ENCODE results near the gene SGMS1. TPM values are rescaled to one million over a fixed set of nuclear protein-coding genes. Genes with fewer than 3 reads are reported as not detected.
"Not testable (repeated sequence)": the region's sequence is repeated elsewhere in the genome, so short reads cannot be mapped to it uniquely, and the experiment has no call there.

The SGMS1 gene
- total RNA-seq, 2 donors from 2014 or later = 45.3 to 51.3 TPM

- DNase-seq = no peak
- H3K36me3 Mint-ChIP-seq (ENCODE audit: low read depth) = no peaks in the 10 kb centered on the region
- no peak overlapping the region for H3K27ac Mint-ChIP-seq
- no peaks in the 10 kb centered on the region for H3K9me3 ChIP-seq (ENCODE audit: control insufficient read depth, low read length, poor library complexity, severe bottlenecking)
- no peak overlapping the region for H3K4me3 Mint-ChIP-seq
- H3K4me1 Mint-ChIP-seq = peaks cover 14% of the 10 kb centered on the region
- no peaks in the 10 kb centered on the region for H3K27me3 Mint-ChIP-seq
- ATAC-seq = no peak
Measured at GRCh38 chr10:50439806-50440205, 183.9 kb downstream of the SGMS1 start.

GRCh38 chr10:50439187-50439586 lies 184.6 kb downstream of the SGMS1 start:
- H3K4me3 Mint-ChIP-seq = no peak overlapping the region
- peaks cover 2% of the 10 kb centered on the region for H3K36me3 Mint-ChIP-seq (ENCODE audit: low read depth)
- no peaks in the 10 kb centered on the region for H3K9me3 ChIP-seq (ENCODE audit: control insufficient read depth, low read length, poor library complexity, severe bottlenecking)
- no peaks in the 10 kb centered on the region for H3K27me3 Mint-ChIP-seq
- no peak for DNase-seq
- H3K27ac Mint-ChIP-seq = no peak overlapping the region
- ATAC-seq = no peak
- H3K4me1 Mint-ChIP-seq = peaks cover 15% of the 10 kb centered on the region

GRCh38 chr10:50438049-50438936 lies 185.5 kb downstream of the SGMS1 start:
- H3K27ac Mint-ChIP-seq = peak overlapping the region; percentile 10
- ATAC-seq (no peak), DNase-seq (no peak)
- H3K4me3 Mint-ChIP-seq = no peak overlapping the region
- peaks cover 18% of the 10 kb centered on the region for H3K4me1 Mint-ChIP-seq
- H3K27me3 Mint-ChIP-seq = no peaks in the 10 kb centered on the region
- H3K36me3 Mint-ChIP-seq (ENCODE audit: low read depth) = peaks cover 3% of the 10 kb centered on the region
- no peaks in the 10 kb centered on the region for H3K9me3 ChIP-seq (ENCODE audit: control insufficient read depth, low read length, poor library complexity, severe bottlenecking)

GRCh38 chr10:50437248-50437647 lies 186.5 kb downstream of the SGMS1 start:
- no peaks in the 10 kb centered on the region for H3K27me3 Mint-ChIP-seq
- H3K4me1 Mint-ChIP-seq = peaks cover 27% of the 10 kb centered on the region
- DNase-seq = no peak
- H3K27ac Mint-ChIP-seq = peak overlapping the region; percentile 10
- no peak overlapping the region for H3K4me3 Mint-ChIP-seq
- H3K9me3 ChIP-seq (ENCODE audit: control insufficient read depth, low read length, poor library complexity, severe bottlenecking) = no peaks in the 10 kb centered on the region
- peaks cover 3% of the 10 kb centered on the region for H3K36me3 Mint-ChIP-seq (ENCODE audit: low read depth)
- ATAC-seq = no peak

GRCh38 chr10:50436805-50437204 lies 187.0 kb downstream of the SGMS1 start:
- no peak for ATAC-seq
- no peaks in the 10 kb centered on the region for H3K9me3 ChIP-seq (ENCODE audit: control insufficient read depth, low read length, poor library complexity, severe bottlenecking)
- H3K27me3 Mint-ChIP-seq = no peaks in the 10 kb centered on the region
- no peak for DNase-seq
- H3K4me3 Mint-ChIP-seq = no peak overlapping the region
- peaks cover 3% of the 10 kb centered on the region for H3K36me3 Mint-ChIP-seq (ENCODE audit: low read depth)
- H3K27ac Mint-ChIP-seq = peak overlapping the region; percentile 10
- peaks cover 29% of the 10 kb centered on the region for H3K4me1 Mint-ChIP-seq

GRCh38 chr10:50432211-50433009 lies 191.3 kb downstream of the SGMS1 start:
- H3K27ac Mint-ChIP-seq = peak overlapping the region; percentile 91
- H3K36me3 Mint-ChIP-seq (ENCODE audit: low read depth) = peaks cover 3% of the 10 kb centered on the region
- H3K4me3 Mint-ChIP-seq = peak overlapping the region; percentile 45
- H3K4me1 Mint-ChIP-seq = peaks cover 29% of the 10 kb centered on the region
- ATAC-seq (peak; percentile 27), DNase-seq (no peak)
- H3K9me3 ChIP-seq (ENCODE audit: control insufficient read depth, low read length, poor library complexity, severe bottlenecking) = no peaks in the 10 kb centered on the region
- H3K27me3 Mint-ChIP-seq = no peaks in the 10 kb centered on the region

- Mint-ChIP-seq H3K36me3 (ENCODE audit: low read depth) (peaks cover 3% of the 10 kb centered on the region), H3K27ac (peak overlapping the region; percentile 91), H3K27me3 (no peaks in the 10 kb centered on the region), H3K4me1 (peaks cover 31% of the 10 kb centered on the region), H3K4me3 (peak overlapping the region; percentile 76)
- DNase-seq = no peak
- peak; percentile 59 for ATAC-seq
- H3K9me3 ChIP-seq (ENCODE audit: control insufficient read depth, low read length, poor library complexity, severe bottlenecking) = no peaks in the 10 kb centered on the region
Measured at GRCh38 chr10:50431791-50432190, 192.0 kb downstream of the SGMS1 start.

- H3K4me3 Mint-ChIP-seq = peak overlapping the region; percentile 76
- H3K4me1 Mint-ChIP-seq = peaks cover 34% of the 10 kb centered on the region
- H3K27me3 Mint-ChIP-seq = no peaks in the 10 kb centered on the region
- peak overlapping the region; percentile 91 for H3K27ac Mint-ChIP-seq
- no peaks in the 10 kb centered on the region for H3K9me3 ChIP-seq (ENCODE audit: control insufficient read depth, low read length, poor library complexity, severe bottlenecking)
- DNase-seq (no peak), ATAC-seq (no peak)
- H3K36me3 Mint-ChIP-seq (ENCODE audit: low read depth) = peaks cover 3% of the 10 kb centered on the region
Measured at GRCh38 chr10:50431133-50431532, 192.6 kb downstream of the SGMS1 start.

- DNase-seq = no peak
- Mint-ChIP-seq H3K27me3 (no peaks in the 10 kb centered on the region), H3K27ac (no peak overlapping the region), H3K36me3 (ENCODE audit: low read depth) (peaks cover 5% of the 10 kb centered on the region), H3K4me1 (peaks cover 24% of the 10 kb centered on the region), H3K4me3 (no peak overlapping the region)
- H3K9me3 ChIP-seq (ENCODE audit: control insufficient read depth, low read length, poor library complexity, severe bottlenecking) = no peaks in the 10 kb centered on the region
- ATAC-seq = no peak
Measured at GRCh38 chr10:50426485-50426884, 197.3 kb downstream of the SGMS1 start.

- H3K27me3 Mint-ChIP-seq; H3K36me3 Mint-ChIP-seq (ENCODE audit: low read depth); ATAC-seq; H3K9me3 ChIP-seq (ENCODE audit: control insufficient read depth, low read length, poor library complexity, severe bottlenecking); H3K4me3 Mint-ChIP-seq; H3K27ac Mint-ChIP-seq; DNase-seq: not testable (repeated sequence)
- H3K4me1 Mint-ChIP-seq = peaks cover 28% of the 10 kb centered on the region
Measured at GRCh38 chr10:50425215-50425614, 198.5 kb downstream of the SGMS1 start.

- H3K4me1 Mint-ChIP-seq = peaks cover 31% of the 10 kb centered on the region
- H3K4me3 Mint-ChIP-seq = no peak overlapping the region
- peaks cover 7% of the 10 kb centered on the region for H3K36me3 Mint-ChIP-seq (ENCODE audit: low read depth)
- no peak for DNase-seq
- ATAC-seq = no peak
- no peak overlapping the region for H3K27ac Mint-ChIP-seq
- no peaks in the 10 kb centered on the region for H3K27me3 Mint-ChIP-seq
- no peaks in the 10 kb centered on the region for H3K9me3 ChIP-seq (ENCODE audit: control insufficient read depth, low read length, poor library complexity, severe bottlenecking)
Measured at GRCh38 chr10:50423448-50423847, 200.3 kb downstream of the SGMS1 start.

- no peaks in the 10 kb centered on the region for H3K9me3 ChIP-seq (ENCODE audit: control insufficient read depth, low read length, poor library complexity, severe bottlenecking)
- H3K27ac Mint-ChIP-seq = no peak overlapping the region
- H3K27me3 Mint-ChIP-seq = no peaks in the 10 kb centered on the region
- ATAC-seq (no peak), DNase-seq (no peak)
- peaks cover 35% of the 10 kb centered on the region for H3K4me1 Mint-ChIP-seq
- peaks cover 7% of the 10 kb centered on the region for H3K36me3 Mint-ChIP-seq (ENCODE audit: low read depth)
- H3K4me3 Mint-ChIP-seq = no peak overlapping the region
Measured at GRCh38 chr10:50422259-50422658, 201.5 kb downstream of the SGMS1 start.

GRCh38 chr10:50421026-50421719 lies 202.6 kb downstream of the SGMS1 start:
- no peak for ATAC-seq
- H3K36me3 Mint-ChIP-seq (ENCODE audit: low read depth) = peaks cover 7% of the 10 kb centered on the region
- no peak overlapping the region for H3K27ac Mint-ChIP-seq
- H3K9me3 ChIP-seq (ENCODE audit: control insufficient read depth, low read length, poor library complexity, severe bottlenecking) = no peaks in the 10 kb centered on the region
- peaks cover 35% of the 10 kb centered on the region for H3K4me1 Mint-ChIP-seq
- no peaks in the 10 kb centered on the region for H3K27me3 Mint-ChIP-seq
- no peak overlapping the region for H3K4me3 Mint-ChIP-seq
- DNase-seq = no peak

All from T-helper 17 cell (primary cell).